Body of pancreas (tissue), 4 donors: Measurements from ENCODE around the gene ECM2. TPM values are rescaled to one million over a fixed set of nuclear protein-coding genes. Genes with fewer than 3 reads are reported as not detected.

Source experiments
- ATAC-seq: fragments of 150-250 bp; one replicate; pipeline ENCODE4 v1.9.1; 2016
- DNase-seq, 4 donors: peaks; one replicate each; pipeline ENCODE4 v3.0.0-alpha.2; 2019
- H3K27ac ChIP-seq, 4 donors: fragments of 200-600 bp; sonication (generic); 1 replicate in 3 of 4; 2 replicates in 1 of 4; pipeline versions ENCODE4 v1.5.1 to v1.6.1; 2016 to 2019; ENCODE audit warnings: mild to moderate bottlenecking in 1 of 4, mixed read lengths in 1 of 4, moderate library complexity in 1 of 4
- H3K27me3 ChIP-seq, 2 donors: fragments of 200-600 bp; sonication (generic); one replicate each; pipeline ENCODE4 v1.6.0; 2016; ENCODE audit warnings: mild to moderate bottlenecking in 1 of 2
- H3K36me3 ChIP-seq, 2 donors: fragments of 200-600 bp; sonication (generic); replicated peaks in 1 of 2; 2 replicates each; pipeline ENCODE4 v1.5.1; 2016; ENCODE audit warnings: low read depth in 2 of 2; ENCODE audit not compliant: insufficient read depth in 1 of 2
- H3K4me1 ChIP-seq: fragments of 200-600 bp; sonication (generic); one replicate; pipeline ENCODE4 v1.6.0; 2016
- H3K4me3 ChIP-seq, 2 donors: fragments of 200-600 bp; sonication (generic); 1 replicate in 1 of 2; 2 replicates in 1 of 2; pipeline ENCODE4 v1.5.1; 2016 to 2019
- H3K9me3 ChIP-seq, 3 donors: fragments of 200-600 bp; sonication (generic); 1 replicate in 2 of 3; 2 replicates in 1 of 3; pipeline ENCODE4 v1.5.1; 2016
- CTCF ChIP-seq, 7 experiments: fragments of 450-650 bp in 4 of 7; fragments of 200-600 bp in 3 of 7; sonication (generic) in 3 of 7; IDR thresholded peaks; one replicate each; pipeline ENCODE4 v1.5.1; 2016 to 2019; ENCODE audit warnings: antibody characterized with exemption in 7 of 7
- POLR2A ChIP-seq, 3 donors: fragments of 450-650 bp; IDR thresholded peaks; one replicate each; pipeline ENCODE4 v1.6.1; 2016; ENCODE audit warnings: antibody characterized with exemption in 3 of 3, mild to moderate bottlenecking in 2 of 3
- WGBS, 2 donors: methylation state at CpG; one replicate each; pipeline ENCODE4 v1.1.5; 2017; 5-methylcytosine and 5-hydroxymethylcytosine counted together
- intact Hi-C: fragments of 100-400 bp; cut with DNase I; formaldehyde crosslinking; loops from one replicate; pipeline ENCODE4 v1.15.1; 2023
- total RNA-seq, 2 donors: library from RNA; depleted of rRNA; stranded (reverse); fragments of >200 nt; gene quantifications; one replicate each; pipeline ENCODE4 v1.1.0, GENCODE V29; 2016

The ECM2 gene
- total RNA-seq, 2 donors from 2014 or later: 6.5 to 8.2 TPM

DNA sequence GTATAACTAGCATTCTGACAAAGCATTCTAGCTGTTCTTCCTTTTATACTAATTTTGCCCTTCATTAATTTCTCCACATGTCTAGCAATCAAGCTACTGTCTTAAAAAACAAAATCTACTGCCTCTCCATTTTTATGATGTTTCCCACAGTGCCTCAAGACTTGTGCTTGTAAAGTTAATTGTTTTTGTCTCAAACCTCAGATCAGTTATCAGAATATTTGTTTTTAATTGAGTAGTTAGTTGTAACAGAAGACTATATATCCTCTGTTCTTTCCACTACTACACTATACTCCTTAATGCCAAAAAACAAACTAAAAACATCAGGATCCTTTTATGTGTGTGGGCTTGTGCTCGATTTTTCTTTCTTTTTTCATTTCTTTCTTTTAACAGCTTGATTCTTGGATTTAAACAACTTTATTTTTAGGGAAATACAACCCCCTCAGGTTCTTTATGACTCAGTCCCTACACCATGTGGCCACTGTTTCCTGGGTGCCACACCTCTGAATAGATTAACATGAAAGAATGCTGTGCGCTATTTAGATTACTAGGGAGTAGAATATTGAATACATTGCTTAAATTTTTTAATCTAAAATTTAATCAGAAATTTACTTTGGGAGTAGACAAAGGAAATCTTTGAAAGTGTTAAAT is 54.7 kb downstream of the ECM2 start:
- H3K27ac ChIP-seq: peak overlapping the region in 1 of 4 donors; percentile 12
- H3K36me3 ChIP-seq: no peaks in the 10 kb centered on the region
- ATAC-seq: no peak
- no peaks in the 10 kb centered on the region for H3K27me3 ChIP-seq
- H3K9me3 ChIP-seq: no peaks in the 10 kb centered on the region
- intact Hi-C loops: no loop called here
- no peak for DNase-seq
- peaks cover 10% of the 10 kb centered on the region for H3K4me1 ChIP-seq
- TF ChIP-seq CTCF (IDR thresholded peaks at IDR 0.05) (no peak), POLR2A (IDR thresholded peaks at IDR 0.05) (no peak)
- WGBS, 2 donors: 77 to 85% methylated on average over 2 of the region's 2 CpGs
- H3K4me3 ChIP-seq: no peak overlapping the region

- Histone ChIP-seq H3K27me3 (no peaks in the 10 kb centered on the region), H3K27ac (no peak overlapping the region), H3K36me3 (no peaks in the 10 kb centered on the region), H3K4me3 (no peak overlapping the region), H3K4me1 (peaks cover 10% of the 10 kb centered on the region), H3K9me3 (no peaks in the 10 kb centered on the region)
- intact Hi-C loops: no loop called here
- ATAC-seq (no peak), DNase-seq (no peak)
- 83 to 89% methylated on average over 2 of the region's 2 CpGs for WGBS, 2 donors
- TF ChIP-seq CTCF (IDR thresholded peaks at IDR 0.05) (no peak), POLR2A (IDR thresholded peaks at IDR 0.05) (no peak)
Observed at GRCh38 chr9:92480291-92480771, 55.5 kb downstream of the ECM2 start.

DNA sequence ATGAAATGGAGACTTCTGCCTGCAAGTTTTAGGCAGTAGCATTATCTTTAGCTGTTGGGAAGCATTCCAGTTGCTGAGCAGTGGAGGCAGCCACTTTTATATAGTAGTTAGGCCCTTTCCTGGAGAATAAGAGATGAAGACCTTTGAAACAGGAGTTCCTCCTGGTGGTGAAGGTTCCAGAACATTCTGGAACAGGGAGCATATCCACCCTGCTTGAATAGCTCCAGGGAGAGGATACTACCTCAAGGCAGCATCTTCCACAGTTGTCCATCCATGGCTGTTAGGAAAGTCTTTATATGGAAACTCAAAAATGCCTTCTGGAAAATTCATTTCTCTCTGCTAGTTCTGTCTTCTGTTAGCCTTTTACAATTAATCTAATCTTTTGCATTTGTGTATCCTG is 56.4 kb downstream of the ECM2 start:
- TF ChIP-seq CTCF (IDR thresholded peaks at IDR 0.05) (no peak), POLR2A (IDR thresholded peaks at IDR 0.05) (no peak)
- no peaks in the 10 kb centered on the region for H3K9me3 ChIP-seq
- peaks cover 10% of the 10 kb centered on the region for H3K4me1 ChIP-seq
- DNase-seq (no peak), ATAC-seq (no peak)
- intact Hi-C loops: no loop called here
- H3K4me3 ChIP-seq: no peak overlapping the region
- no peaks in the 10 kb centered on the region for H3K36me3 ChIP-seq
- H3K27ac ChIP-seq: no peak overlapping the region
- no peaks in the 10 kb centered on the region for H3K27me3 ChIP-seq

GRCh38 chr9:92478783-92479182 is 57.0 kb downstream of the ECM2 start:
- no peaks in the 10 kb centered on the region for H3K27me3 ChIP-seq
- intact Hi-C loops: no loop called here
- H3K4me3 ChIP-seq: no peak overlapping the region
- no peak for DNase-seq
- H3K36me3 ChIP-seq: no peaks in the 10 kb centered on the region
- peaks cover 10% of the 10 kb centered on the region for H3K4me1 ChIP-seq
- H3K9me3 ChIP-seq: no peaks in the 10 kb centered on the region
- ATAC-seq: no peak
- no peak overlapping the region for H3K27ac ChIP-seq
- 83 to 90% methylated on average over 7 of the region's 7 CpGs for WGBS, 2 donors
- TF ChIP-seq POLR2A (IDR thresholded peaks at IDR 0.05) (no peak), CTCF (IDR thresholded peaks at IDR 0.05) (no peak)

DNA sequence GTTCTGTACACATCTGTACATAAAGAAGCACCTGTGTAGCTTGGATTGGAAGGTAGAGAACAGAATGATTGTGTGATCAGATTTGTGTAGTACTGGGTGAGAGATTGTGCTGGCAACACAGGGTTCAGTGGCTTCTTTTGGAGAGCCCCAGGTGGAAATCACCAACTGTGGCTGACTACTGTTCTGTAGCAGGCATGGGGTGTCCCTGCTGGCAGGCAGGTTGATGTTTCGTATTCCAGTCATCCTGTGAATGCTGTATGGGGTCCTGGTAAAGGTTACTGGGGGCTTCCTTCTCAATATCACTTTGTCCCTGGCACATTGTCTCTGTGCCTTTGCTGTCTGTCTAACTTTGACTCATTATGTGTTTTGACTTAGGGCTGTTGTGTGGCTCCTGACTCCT is 58.8 kb downstream of the ECM2 start:
- no peak overlapping the region for H3K27ac ChIP-seq
- H3K4me1 ChIP-seq: peaks cover 10% of the 10 kb centered on the region
- WGBS, 2 donors: 83 to 100% methylated on average over 1 of the region's 1 CpG
- ATAC-seq (no peak), DNase-seq (no peak)
- no peaks in the 10 kb centered on the region for H3K27me3 ChIP-seq
- no peak overlapping the region for H3K4me3 ChIP-seq
- H3K36me3 ChIP-seq: no peaks in the 10 kb centered on the region
- TF ChIP-seq POLR2A (IDR thresholded peaks at IDR 0.05) (no peak), CTCF (IDR thresholded peaks at IDR 0.05) (no peak)
- intact Hi-C loops: no loop called here
- H3K9me3 ChIP-seq: no peaks in the 10 kb centered on the region
